Panc1 (cell line): Measurements from ENCODE around the gene IVD. TPM values are rescaled to one million over a fixed set of nuclear protein-coding genes. Genes with fewer than 3 reads are reported as not detected.

Source experiments
- ATAC-seq: fragments of 200-7000 bp; cut with Tn5 transposase; 2 replicates; pipeline ENCODE4 v1.9.1; 2020; ENCODE audit warnings: mild to moderate bottlenecking, moderate library complexity
- BruUV-seq: library from RNA; stranded (reverse); fragments of 400-500 nt; replicated peaks from 2 replicates; lab custom pipeline; 2021; lab: Mats Ljungman, UMichigan
- CTCF ChIA-PET: fragments of 300-600 bp; sonication (Branson Sonifier 250); formaldehyde crosslinking; loops from one replicate; lab custom pipeline; 2022; ENCODE audit warnings: antibody characterized with exemption; lab: Charles Lee
- POLR2A ChIA-PET: fragments of 300-600 bp; sonication (Branson Sonifier 250); formaldehyde crosslinking; loops from one replicate; lab custom pipeline; 2022; ENCODE audit warnings: antibody characterized with exemption; lab: Charles Lee
- DNase-seq: peaks from one replicate; pipeline ENCODE4 v3.0.0-alpha.2; 2010; ENCODE audit warnings: low read depth, low spot score
- H3K27ac ChIP-seq: 2 replicates; pipeline ENCODE4 v1.5.1; 2011; ENCODE audit warnings: mild to moderate bottlenecking, low read length, inconsistent platforms
- H3K27me3 ChIP-seq: fragments of 200-500 bp; sonication (Bioruptor generic); 2 replicates; pipeline ENCODE4 v1.6.0; 2014; ENCODE audit warnings: low read length, inconsistent platforms; ENCODE audit not compliant: control insufficient read depth, insufficient read depth
- H3K36me3 ChIP-seq: fragments of 200-500 bp; sonication (Bioruptor generic); 2 replicates; pipeline ENCODE4 v1.5.1; 2014; ENCODE audit warnings: inconsistent platforms, mild to moderate bottlenecking, low read length, moderate library complexity; ENCODE audit not compliant: control insufficient read depth, insufficient read depth
- H3K4me1 ChIP-seq: 2 replicates; pipeline ENCODE4 v1.5.1; 2011; ENCODE audit warnings: inconsistent platforms, mild to moderate bottlenecking, low read length, moderate library complexity; ENCODE audit not compliant: control insufficient read depth, insufficient read depth
- H3K4me3 ChIP-seq, 2 experiments: 2 replicates each; pipeline ENCODE4 v1.5.1; 2011 to 2012; ENCODE audit warnings: low read depth in 2 of 2, low read length in 2 of 2, mild to moderate bottlenecking in 2 of 2, inconsistent platforms in 1 of 2, moderate library complexity in 1 of 2
- H3K9me3 ChIP-seq: fragments of 200-500 bp; sonication (Bioruptor generic); 2 replicates; pipeline ENCODE4 v1.5.1; 2014; ENCODE audit warnings: low read depth, mild to moderate bottlenecking, inconsistent platforms, low read length, moderate library complexity; ENCODE audit not compliant: control insufficient read depth, insufficient read depth
- CTCF ChIP-seq: fragments of 450-650 bp; IDR thresholded peaks from 2 replicates; pipeline ENCODE4 v1.5.1; 2017; ENCODE audit warnings: mild to moderate bottlenecking
- POLR2AphosphoS5 ChIP-seq: IDR thresholded peaks from 2 replicates; pipeline ENCODE4 v1.6.1; 2012; ENCODE audit warnings: mild to moderate bottlenecking, low read depth, low read length, moderate library complexity
- REST ChIP-seq, 2 experiments: IDR thresholded peaks; 2 replicates each; pipeline ENCODE4 v1.6.1; 2011 to 2012; ENCODE audit warnings: low read depth in 2 of 2, control low read depth in 1 of 2, low read length in 1 of 2, mild to moderate bottlenecking in 1 of 2, moderate library complexity in 1 of 2; ENCODE audit not compliant: insufficient read depth in 1 of 2
- SIN3A ChIP-seq: IDR thresholded peaks from 2 replicates; pipeline ENCODE4 v1.6.1; 2012; ENCODE audit warnings: low read depth, mild to moderate bottlenecking, low read length, moderate library complexity, borderline replicate concordance; ENCODE audit not compliant: insufficient read depth
- TCF7L2 ChIP-seq: IDR thresholded peaks from 2 replicates; pipeline ENCODE4 v1.6.1; 2011; ENCODE audit warnings: mild to moderate bottlenecking, low read depth, low read length, inconsistent platforms
- in situ Hi-C: cut with HindIII; loops from 2 replicates; pipeline ENCODE4 v1.10.0; 2016; ENCODE audit warnings: low sequenced_read_pairs, low pct_unique_long_range_greater_than_20kb
- intact Hi-C: fragments of 100-400 bp; cut with micrococcal nuclease; formaldehyde crosslinking; loops from one replicate; pipeline ENCODE4 v1.10.0; 2022; ENCODE audit not compliant: unreplicated experiment
- total RNA-seq: library from RNA; stranded (reverse); gene quantifications from one replicate; pipeline ENCODE4 v1.2.1, GENCODE V29; 2021; ENCODE audit not compliant: unreplicated experiment

IVD gene
- total RNA-seq, 1 experiment from 2014 or later = 74.6 TPM

GRCh38 chr15:40437752-40438687 lies 32.4 kb downstream of the IVD start:
- Histone ChIP-seq H3K27ac (peak overlapping the region; percentile 91), H3K36me3 (no peaks in the 10 kb centered on the region; the same call in 1 of the 2 replicates), H3K27me3 (no peaks in the 10 kb centered on the region), H3K4me1 (peaks cover 44% of the 10 kb centered on the region), H3K4me3 (peak overlapping the region in 1 of 2 experiments; percentile 60; a peak in 2 of 4 replicates), H3K9me3 (no peaks in the 10 kb centered on the region)
- intact Hi-C loops = no loop called here
- POLR2A ChIA-PET = interaction anchor here (0.6 kb wide), 1 partner anchor 11 kb away, joined by 11 read pairs; no protein-coding TSS in a partner anchor
- no TSS peak for BruUV-seq
- ATAC-seq = no peak; the same call in 1 of the 2 replicates
- CTCF ChIA-PET = no interaction called here
- in situ Hi-C loops = no loop called here
- DNase-seq = no peak
- TF ChIP-seq REST (IDR thresholded peaks at IDR 0.05; ENCODE audit: insufficient read depth in 1 of 2, low read depth in 2 of 2, low read length in 1 of 2) = no peak

DNA sequence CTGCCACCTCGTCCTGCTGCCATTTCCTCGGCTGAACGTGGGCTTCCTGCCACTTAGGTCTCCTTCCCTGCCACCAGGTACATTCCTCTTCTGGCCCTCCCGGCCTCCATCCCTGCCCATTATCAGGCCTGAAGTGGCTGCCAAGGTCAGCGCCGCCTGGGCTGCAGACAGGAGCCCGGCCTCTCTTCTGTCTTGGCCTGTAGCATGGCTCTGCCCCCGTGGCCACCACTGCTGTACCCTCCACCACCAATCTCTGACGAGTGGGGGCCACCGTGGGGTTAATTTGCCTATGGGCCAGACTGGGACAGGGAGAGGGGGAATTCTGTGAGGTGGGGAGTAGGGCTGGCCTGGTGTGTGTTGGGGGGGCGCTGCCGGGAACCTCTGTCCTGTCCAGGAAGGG lies 33.1 kb downstream of the IVD start:
- Histone ChIP-seq H3K36me3 (no peaks in the 10 kb centered on the region; the same call in 1 of the 2 replicates), H3K27me3 (no peaks in the 10 kb centered on the region), H3K9me3 (no peaks in the 10 kb centered on the region), H3K27ac (peak overlapping the region; percentile 91), H3K4me3 (peak overlapping the region in 1 of 2 experiments; percentile 80; a peak in 2 of 4 replicates), H3K4me1 (peaks cover 47% of the 10 kb centered on the region)
- ChIA-PET CTCF (no interaction called here), POLR2A (interaction anchor here (0.6 kb wide), 1 partner anchor 11 kb away, joined by 11 read pairs; no protein-coding TSS in a partner anchor)
- DNase-seq (no peak), ATAC-seq (no peak)
- intact Hi-C loops = no loop called here
- BruUV-seq = TSS peak; percentile 57
- TF ChIP-seq CTCF = no peak
- TF ChIP-seq REST (IDR thresholded peaks at IDR 0.05; ENCODE audit: insufficient read depth in 1 of 2, low read depth in 2 of 2, low read length in 1 of 2) = no peak
- no peak for TF ChIP-seq TCF7L2
- TF ChIP-seq SIN3A = no peak
- no peak for TF ChIP-seq POLR2AphosphoS5
- in situ Hi-C loops = no loop called here
